MM.1S (cell line): Measurements from ENCODE around the gene TYK2.
"Not testable (repeated sequence)": the region's sequence is repeated elsewhere in the genome, so short reads cannot be mapped to it uniquely, and the experiment has no call there.

Source experiments
- DNase-seq: peaks from one replicate; pipeline ENCODE4 v3.0.0-alpha.2; 2015
- H2AFZ ChIP-seq: fragments of 300-600 bp; sonication (generic); 2 replicates; pipeline ENCODE4 v1.6.0; 2016; ENCODE audit warnings: antibody characterized with exemption, low read length
- H3F3A ChIP-seq: fragments of 300-600 bp; sonication (generic); 2 replicates; pipeline ENCODE4 v1.6.1; 2016; ENCODE audit warnings: mild to moderate bottlenecking, antibody characterized with exemption, low read length, moderate library complexity, mixed read lengths; ENCODE audit not compliant: insufficient read depth
- H3K27ac ChIP-seq: fragments of 300-600 bp; sonication (generic); 2 replicates; pipeline ENCODE4 v1.5.1; 2016; ENCODE audit warnings: mild to moderate bottlenecking, low read length
- H3K27me3 ChIP-seq: fragments of 300-600 bp; sonication (generic); replicated peaks from 2 replicates; pipeline ENCODE4 v1.6.0; 2016; ENCODE audit warnings: low read length; ENCODE audit not compliant: insufficient read depth
- H3K36me3 ChIP-seq: fragments of 300-600 bp; sonication (generic); replicated peaks from 2 replicates; pipeline ENCODE4 v1.6.1; 2016; ENCODE audit warnings: mild to moderate bottlenecking, low read length, mixed read lengths; ENCODE audit not compliant: insufficient read depth
- H3K4me1 ChIP-seq: fragments of 300-600 bp; sonication (generic); 2 replicates; pipeline ENCODE4 v1.6.1; 2016; ENCODE audit warnings: low read length, mixed read lengths
- H3K4me2 ChIP-seq: fragments of 300-600 bp; sonication (generic); 2 replicates; pipeline ENCODE4 v1.6.0; 2016; ENCODE audit warnings: low read depth, low read length
- H3K4me3 ChIP-seq: fragments of 300-600 bp; sonication (generic); 2 replicates; pipeline ENCODE4 v1.5.1; 2016; ENCODE audit warnings: low read length, mixed read lengths
- H3K79me2 ChIP-seq: fragments of 300-600 bp; sonication (generic); 2 replicates; pipeline ENCODE4 v1.6.1; 2016; ENCODE audit warnings: mixed run types, low read length, mixed read lengths
- H3K9ac ChIP-seq: fragments of 300-600 bp; sonication (generic); 2 replicates; pipeline ENCODE4 v1.6.1; 2016; ENCODE audit warnings: low read length, mixed read lengths
- H3K9me2 ChIP-seq: fragments of 300-600 bp; sonication (generic); replicated peaks from 2 replicates; pipeline ENCODE4 v1.6.1; 2016; ENCODE audit warnings: mild to moderate bottlenecking, low read length, mixed read lengths; ENCODE audit not compliant: insufficient read depth
- H3K9me3 ChIP-seq: fragments of 300-600 bp; sonication (generic); replicated peaks from 2 replicates; pipeline ENCODE4 v1.6.1; 2016; ENCODE audit warnings: mild to moderate bottlenecking, low read length, mixed read lengths; ENCODE audit not compliant: insufficient read depth
- H4K20me1 ChIP-seq: fragments of 300-600 bp; sonication (generic); 2 replicates; pipeline ENCODE4 v1.6.1; 2016; ENCODE audit warnings: mild to moderate bottlenecking, low read length, moderate library complexity, mixed read lengths; ENCODE audit not compliant: insufficient read depth
- CTCF ChIP-seq: fragments of 300-600 bp; sonication (generic); IDR thresholded peaks from 2 replicates; pipeline ENCODE4 v1.5.1; 2016; ENCODE audit warnings: antibody characterized with exemption, low read length, mixed read lengths
- EZH2 ChIP-seq: fragments of 300-600 bp; sonication (generic); optimal IDR thresholded peaks from 2 replicates; pipeline ENCODE3; 2017; ENCODE audit warnings: low read depth, mild to moderate bottlenecking, antibody characterized with exemption, low read length, mixed read lengths
- EZH2phosphoT487 ChIP-seq: fragments of 300-600 bp; sonication (generic); IDR thresholded peaks from 2 replicates; pipeline ENCODE4 v1.6.1; 2018; ENCODE audit warnings: antibody characterized with exemption, low read length

The TYK2 gene

GRCh38 chr19:10368101-10368803 is 12.1 kb downstream of the TYK2 start:
- Histone ChIP-seq H3K27me3 (no peaks in the 10 kb centered on the region), H3K36me3 (no peaks in the 10 kb centered on the region)
- no peak for DNase-seq

DNA sequence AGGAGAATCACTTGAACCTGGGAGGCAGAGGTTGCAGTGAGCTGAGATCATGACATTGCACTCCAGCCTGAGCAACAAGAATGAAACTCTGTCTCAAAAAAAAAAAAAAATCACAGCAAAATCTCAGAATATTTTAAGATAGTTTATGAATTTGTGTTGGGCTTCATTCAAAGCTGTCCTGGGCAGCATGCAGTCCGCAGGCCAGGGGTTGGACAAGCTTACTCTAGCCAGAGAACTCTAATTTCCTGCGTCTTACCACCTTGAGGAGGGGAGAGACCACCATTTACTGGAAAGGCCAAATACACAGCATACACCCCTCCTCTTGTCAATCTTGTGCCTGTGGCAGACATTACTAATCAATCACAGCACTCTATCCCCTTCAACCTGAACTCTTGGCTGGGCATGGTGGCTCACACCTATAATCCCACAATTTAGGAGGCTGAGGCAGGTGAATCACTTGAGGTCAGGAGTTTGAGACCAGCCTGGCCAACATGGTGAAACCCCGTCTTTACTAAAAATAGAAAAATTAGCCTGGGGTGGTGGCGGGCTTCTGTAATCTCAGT is 13.3 kb downstream of the TYK2 start:
- not testable (repeated sequence) for H4K20me1 ChIP-seq, H3K4me1 ChIP-seq, H3K4me3 ChIP-seq

More at GRCh38 chr19:10368101-10368803, 12.1 kb downstream of the TYK2 start:
- no peak for TF ChIP-seq CTCF
- no peak for TF ChIP-seq EZH2phosphoT487
- no peak for TF ChIP-seq EZH2
- H3K4me2 ChIP-seq, result no peak overlapping the region
- H3K9me3 ChIP-seq, result no peaks in the 10 kb centered on the region
- no peaks in the 10 kb centered on the region for H3K4me1 ChIP-seq
- no peaks in the 10 kb centered on the region for H4K20me1 ChIP-seq
- no peaks in the 10 kb centered on the region for H3F3A ChIP-seq
- H3K27ac ChIP-seq, result no peak overlapping the region
- no peaks in the 10 kb centered on the region for H3K9me2 ChIP-seq
- H3K4me3 ChIP-seq, result no peak overlapping the region
- H3K9ac ChIP-seq, result no peak overlapping the region
- no peaks in the 10 kb centered on the region; the same call in 1 of the 2 replicates for H3K79me2 ChIP-seq
- H2AFZ ChIP-seq, result no peak overlapping the region

GRCh38 chr19:10365518-10365917 is 14.9 kb downstream of the TYK2 start:
- Histone ChIP-seq H3F3A (no peaks in the 10 kb centered on the region), H3K36me3 (no peaks in the 10 kb centered on the region), H3K9me3 (no peaks in the 10 kb centered on the region), H4K20me1 (no peaks in the 10 kb centered on the region), H3K4me3 (no peak overlapping the region), H3K79me2 (no peaks in the 10 kb centered on the region; the same call in 1 of the 2 replicates), H2AFZ (no peak overlapping the region), H3K27ac (no peak overlapping the region), H3K27me3 (no peaks in the 10 kb centered on the region), H3K4me2 (no peak overlapping the region), H3K9ac (no peak overlapping the region), H3K4me1 (no peaks in the 10 kb centered on the region), H3K9me2 (no peaks in the 10 kb centered on the region)
- no peak for DNase-seq
- no peak for TF ChIP-seq EZH2
- TF ChIP-seq EZH2phosphoT487, result no peak
- no peak for TF ChIP-seq CTCF

More for the DNA sequence above, 13.3 kb downstream of the TYK2 start:
- H3K9me3 ChIP-seq, H2AFZ ChIP-seq, H3K36me3 ChIP-seq, H3K27ac ChIP-seq, H3F3A ChIP-seq, H3K9ac ChIP-seq, H3K27me3 ChIP-seq, H3K9me2 ChIP-seq, H3K4me2 ChIP-seq, DNase-seq, H3K79me2 ChIP-seq: not testable (repeated sequence)

GRCh38 chr19:10364644-10365043 is 15.7 kb downstream of the TYK2 start:
- H3K9me3 ChIP-seq, result no peaks in the 10 kb centered on the region
- TF ChIP-seq CTCF, result no peak
- TF ChIP-seq EZH2, result no peak
- no peak for TF ChIP-seq EZH2phosphoT487
- DNase-seq, result no peak
- no peak overlapping the region for H2AFZ ChIP-seq
- no peaks in the 10 kb centered on the region for H3F3A ChIP-seq
- no peaks in the 10 kb centered on the region; the same call in 1 of the 2 replicates for H3K79me2 ChIP-seq
- H3K27me3 ChIP-seq, result no peaks in the 10 kb centered on the region
- H3K9me2 ChIP-seq, result no peaks in the 10 kb centered on the region
- H3K4me2 ChIP-seq, result no peak overlapping the region
- no peak overlapping the region for H3K4me3 ChIP-seq
- no peak overlapping the region for H3K27ac ChIP-seq
- no peaks in the 10 kb centered on the region for H3K4me1 ChIP-seq
- no peak overlapping the region for H3K9ac ChIP-seq
- H4K20me1 ChIP-seq, result no peaks in the 10 kb centered on the region
- H3K36me3 ChIP-seq, result no peaks in the 10 kb centered on the region
